WI38 (cell line): Measurements from ENCODE around the gene DARS1.

Source experiments
- H3K4me3 ChIP-seq: 2 replicates; pipeline ENCODE4 v1.5.1; 2011; ENCODE audit warnings: low read depth, mild to moderate bottlenecking, control low read depth, low read length
- TF ChIP-seq, protein P1 (sequence below): IDR thresholded peaks from 2 replicates; pipeline ENCODE4 v1.5.1; 2012; ENCODE audit warnings: low read depth, mild to moderate bottlenecking, control low read depth, low read length

The DARS1 gene

DNA sequence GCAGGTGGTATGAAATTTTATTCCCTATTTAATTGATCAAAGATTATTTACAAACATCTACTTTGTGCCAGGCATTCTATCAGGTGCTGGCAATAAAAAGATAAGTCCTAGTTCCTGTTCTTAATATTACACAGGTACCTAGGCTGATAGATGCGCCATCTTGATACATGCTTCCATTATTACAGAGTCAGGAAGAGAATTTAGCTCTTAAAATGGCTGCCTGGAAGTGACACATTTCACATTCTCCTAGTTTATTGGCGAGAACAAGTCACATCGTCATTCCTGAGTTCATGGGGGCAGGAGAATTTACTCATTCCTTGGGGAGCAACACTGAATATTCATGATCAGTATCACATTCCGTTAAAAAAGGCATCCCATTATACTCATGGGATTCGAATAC lies 1.1 kb upstream of the DARS1 start:
- TF ChIP-seq, protein P1, sequence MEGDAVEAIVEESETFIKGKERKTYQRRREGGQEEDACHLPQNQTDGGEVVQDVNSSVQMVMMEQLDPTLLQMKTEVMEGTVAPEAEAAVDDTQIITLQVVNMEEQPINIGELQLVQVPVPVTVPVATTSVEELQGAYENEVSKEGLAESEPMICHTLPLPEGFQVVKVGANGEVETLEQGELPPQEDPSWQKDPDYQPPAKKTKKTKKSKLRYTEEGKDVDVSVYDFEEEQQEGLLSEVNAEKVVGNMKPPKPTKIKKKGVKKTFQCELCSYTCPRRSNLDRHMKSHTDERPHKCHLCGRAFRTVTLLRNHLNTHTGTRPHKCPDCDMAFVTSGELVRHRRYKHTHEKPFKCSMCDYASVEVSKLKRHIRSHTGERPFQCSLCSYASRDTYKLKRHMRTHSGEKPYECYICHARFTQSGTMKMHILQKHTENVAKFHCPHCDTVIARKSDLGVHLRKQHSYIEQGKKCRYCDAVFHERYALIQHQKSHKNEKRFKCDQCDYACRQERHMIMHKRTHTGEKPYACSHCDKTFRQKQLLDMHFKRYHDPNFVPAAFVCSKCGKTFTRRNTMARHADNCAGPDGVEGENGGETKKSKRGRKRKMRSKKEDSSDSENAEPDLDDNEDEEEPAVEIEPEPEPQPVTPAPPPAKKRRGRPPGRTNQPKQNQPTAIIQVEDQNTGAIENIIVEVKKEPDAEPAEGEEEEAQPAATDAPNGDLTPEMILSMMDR: no peak
- no peak overlapping the region for H3K4me3 ChIP-seq

- TF ChIP-seq, protein P1: no peak
Observed at GRCh38 chr2:135985826-135986393, 484 bp upstream of the DARS1 start.

DNA sequence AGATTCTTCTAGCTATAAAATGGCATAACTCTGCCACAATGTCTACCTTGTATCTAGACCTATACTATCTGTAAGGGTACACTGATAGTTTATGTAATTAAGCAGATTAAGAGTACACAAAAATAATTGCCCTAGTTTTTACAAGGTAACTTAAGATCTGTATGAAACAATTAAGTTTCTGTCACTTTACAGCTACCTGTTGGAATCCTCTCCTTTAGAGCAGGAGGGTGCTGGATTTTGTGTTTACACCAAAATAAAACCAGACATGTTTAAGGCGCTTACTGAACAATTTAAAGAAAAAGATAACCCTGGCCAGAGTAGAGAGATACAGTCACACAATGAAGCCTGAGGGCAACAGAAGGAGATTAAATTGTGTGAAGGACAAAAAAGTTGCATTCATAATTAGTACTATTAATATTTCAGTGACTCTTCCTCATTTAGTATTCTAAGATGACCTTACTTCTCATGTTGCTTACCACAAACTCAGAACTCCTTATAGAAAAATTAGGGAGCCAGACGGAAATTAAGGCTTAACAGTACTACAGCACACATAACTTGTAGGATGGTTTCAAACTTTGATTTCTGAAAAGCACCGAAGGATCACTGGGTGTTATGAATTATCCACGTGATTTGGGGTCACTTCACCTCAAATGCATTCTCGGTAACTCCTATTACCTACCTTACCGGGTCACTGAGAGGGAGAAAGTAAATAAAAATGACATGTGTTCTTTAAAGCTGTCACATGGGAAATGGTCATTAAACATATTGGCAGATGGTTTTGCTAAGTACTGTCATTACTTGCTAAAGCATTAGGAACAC lies 1.0 kb downstream of the DARS1 start:
- H3K4me3 ChIP-seq: peak overlapping the region; percentile 97
- TF ChIP-seq, protein P1: no peak

More at GRCh38 chr2:135985826-135986393, 484 bp upstream of the DARS1 start:
- H3K4me3 ChIP-seq: peak overlapping the region; percentile 97

DNA sequence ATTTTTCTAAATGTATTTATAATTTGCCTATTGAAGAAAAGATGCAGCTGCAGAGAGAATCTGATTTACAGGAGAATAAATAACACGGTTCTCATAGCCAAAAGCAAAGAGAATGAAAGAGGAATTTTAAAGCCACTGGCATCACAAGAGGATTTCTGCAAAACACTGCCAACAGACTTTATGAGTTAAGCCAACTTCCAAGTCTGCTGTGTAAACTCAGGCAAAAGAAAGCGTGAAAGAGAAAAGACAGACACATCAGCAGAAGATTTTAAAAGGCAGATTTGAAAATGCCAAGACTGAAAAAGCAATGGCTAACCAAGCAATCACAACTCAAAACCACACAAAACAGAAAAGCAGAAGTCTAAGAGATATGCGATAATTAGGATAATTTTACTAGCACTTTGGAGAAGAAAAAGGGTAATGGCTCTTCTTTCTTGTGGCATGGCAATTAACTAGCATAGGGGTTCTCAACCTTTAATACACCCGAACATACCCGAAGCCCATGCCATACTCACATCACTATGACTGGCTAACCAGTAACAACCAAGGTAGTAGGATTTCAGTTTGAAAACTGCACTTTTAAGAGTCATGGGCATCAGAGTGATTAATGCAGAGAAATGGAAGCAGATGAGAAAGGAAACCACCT lies 4.9 kb downstream of the DARS1 start:
- no peak overlapping the region for H3K4me3 ChIP-seq
- TF ChIP-seq, protein P1: no peak

- H3K4me3 ChIP-seq: no peak overlapping the region
- TF ChIP-seq, protein P1: no peak
Observed at GRCh38 chr2:135975702-135976101, 9.7 kb downstream of the DARS1 start.

- TF ChIP-seq, protein P1: no peak
- H3K4me3 ChIP-seq: no peak overlapping the region
Observed at GRCh38 chr2:135974036-135974435, 11.4 kb downstream of the DARS1 start.
